Activated B cell treated with CpG ODN at 0.5 μM for 24 hours (primary cell): Measurements from ENCODE around the gene SLC5A6. TPM values are rescaled to one million over a fixed set of nuclear protein-coding genes. Genes with fewer than 3 reads are reported as not detected.

Experiments
- ATAC-seq: fragments of 200-7000 bp; cut with Tn5 transposase; one replicate; pipeline ENCODE4 v1.10.0; 2021; ENCODE audit warnings: low read depth, mild to moderate bottlenecking, moderate library complexity
- CTCF ChIA-PET: fragments of 350-600 bp; sonication (Branson Sonifier 250); formaldehyde crosslinking; loops from one replicate; lab custom pipeline; 2021; ENCODE audit warnings: antibody characterized with exemption; lab: Charles Lee
- POLR2A ChIA-PET: fragments of 350-600 bp; sonication (Branson Sonifier 250); formaldehyde crosslinking; loops from one replicate; lab custom pipeline; 2021; ENCODE audit warnings: antibody characterized with exemption; lab: Charles Lee
- DNase-seq: peaks from one replicate; pipeline ENCODE4 v3.0.0; 2022
- H3K27ac Mint-ChIP-seq: one replicate; pipeline ENCODE4 v1.8.0; 2020; ENCODE audit warnings: mixed read lengths
- H3K27me3 Mint-ChIP-seq: one replicate; pipeline ENCODE4 v1.8.0; 2021; ENCODE audit warnings: mixed read lengths
- H3K36me3 Mint-ChIP-seq: one replicate; pipeline ENCODE4 v1.8.0; 2021; ENCODE audit warnings: low read depth, mixed read lengths
- H3K4me1 Mint-ChIP-seq: one replicate; pipeline ENCODE4 v1.8.0; 2021; ENCODE audit warnings: mixed read lengths
- H3K4me3 Mint-ChIP-seq: one replicate; pipeline ENCODE4 v1.8.0; 2020; ENCODE audit warnings: mild to moderate bottlenecking, mixed read lengths
- H3K9me3 Mint-ChIP-seq: one replicate; pipeline ENCODE4 v1.8.0; 2020; ENCODE audit warnings: mixed read lengths
- CTCF ChIP-seq: fragments of 200-600 bp; IDR thresholded peaks from one replicate; pipeline ENCODE4 v1.8.0; 2022; ENCODE audit warnings: antibody characterized with exemption, mild to moderate bottlenecking
- intact Hi-C: fragments of 100-400 bp; cut with micrococcal nuclease; formaldehyde crosslinking; loops from one replicate; pipeline ENCODE4 v1.15.1; 2024
- total RNA-seq: library from RNA; stranded (reverse); gene quantifications from 2 replicates; pipeline ENCODE4 v1.2.3, GENCODE V29; 2022

SLC5A6 gene
- total RNA-seq, 1 donor from 2014 or later, result 69.9 TPM

GRCh38 chr2:27194538-27195354 is 17.3 kb downstream of the SLC5A6 start:
- H3K27ac Mint-ChIP-seq, result no peak overlapping the region
- ChIA-PET CTCF (interaction anchor here (1.0 kb wide), 1 partner anchor 233 kb away, joined by 5 read pairs; no protein-coding TSS in a partner anchor), POLR2A (no interaction called here)
- peaks cover 2% of the 10 kb centered on the region for H3K27me3 Mint-ChIP-seq
- no peak for ATAC-seq
- no peaks in the 10 kb centered on the region for H3K9me3 Mint-ChIP-seq
- intact Hi-C loops, result no loop called here
- no peak overlapping the region for H3K4me3 Mint-ChIP-seq
- peaks cover 10% of the 10 kb centered on the region for H3K36me3 Mint-ChIP-seq
- TF ChIP-seq CTCF, result no peak
- H3K4me1 Mint-ChIP-seq, result no peaks in the 10 kb centered on the region
- DNase-seq, result no peak

- intact Hi-C loops, result loop anchor here (1.0 kb wide), 3 partner anchors 93 to 230 kb away; partner anchors contain the start of gene KHK
- peaks cover 4% of the 10 kb centered on the region for H3K27me3 Mint-ChIP-seq
- POLR2A ChIA-PET, result no interaction called here
- no peaks in the 10 kb centered on the region for H3K9me3 Mint-ChIP-seq
- H3K27ac Mint-ChIP-seq, result no peak overlapping the region
- ATAC-seq (peak; percentile 77), DNase-seq (no peak)
- no peaks in the 10 kb centered on the region for H3K4me1 Mint-ChIP-seq
- TF ChIP-seq CTCF, result no peak
- no peak overlapping the region for H3K4me3 Mint-ChIP-seq
- CTCF ChIA-PET, result interaction anchor here (0.6 to 2.2 kb wide), 13 partner anchors 9 to 232 kb away, joined by 3 to 20 read pairs (median 4); partner anchors contain the start of gene PREB
- H3K36me3 Mint-ChIP-seq, result no peaks in the 10 kb centered on the region
Observed at GRCh38 chr2:27191070-27191829, 20.8 kb downstream of the SLC5A6 start.

- peaks cover 6% of the 10 kb centered on the region for H3K27me3 Mint-ChIP-seq
- intact Hi-C loops, result no loop called here
- H3K9me3 Mint-ChIP-seq, result no peaks in the 10 kb centered on the region
- H3K27ac Mint-ChIP-seq, result no peak overlapping the region
- no peaks in the 10 kb centered on the region for H3K36me3 Mint-ChIP-seq
- ChIA-PET POLR2A (no interaction called here), CTCF (no interaction called here)
- H3K4me3 Mint-ChIP-seq, result no peak overlapping the region
- no peaks in the 10 kb centered on the region for H3K4me1 Mint-ChIP-seq
- no peak for DNase-seq
- no peak for TF ChIP-seq CTCF
- no peak for ATAC-seq
Observed at GRCh38 chr2:27189989-27190388, 22.1 kb downstream of the SLC5A6 start.

GRCh38 chr2:27186613-27187345 is 25.3 kb downstream of the SLC5A6 start:
- TF ChIP-seq CTCF, result no peak

More at GRCh38 chr2:27186613-27187345, 25.3 kb downstream of the SLC5A6 start:
- no peaks in the 10 kb centered on the region for H3K9me3 Mint-ChIP-seq
- ATAC-seq (no peak), DNase-seq (no peak)
- peaks cover 11% of the 10 kb centered on the region for H3K27me3 Mint-ChIP-seq
- intact Hi-C loops, result no loop called here
- no peak overlapping the region for H3K4me3 Mint-ChIP-seq
- CTCF ChIA-PET, result no interaction called here
- POLR2A ChIA-PET, result no interaction called here
- H3K27ac Mint-ChIP-seq, result no peak overlapping the region
- no peaks in the 10 kb centered on the region for H3K4me1 Mint-ChIP-seq
- no peaks in the 10 kb centered on the region for H3K36me3 Mint-ChIP-seq
